Measurements from ENCODE around the gene HECTD4. TPM values are rescaled to one million over a fixed set of nuclear protein-coding genes. Genes with fewer than 3 reads are reported as not detected.

Gene HECTD4
- total RNA-seq, 1 experiment from 2014 or later = 65.7 TPM

DNA sequence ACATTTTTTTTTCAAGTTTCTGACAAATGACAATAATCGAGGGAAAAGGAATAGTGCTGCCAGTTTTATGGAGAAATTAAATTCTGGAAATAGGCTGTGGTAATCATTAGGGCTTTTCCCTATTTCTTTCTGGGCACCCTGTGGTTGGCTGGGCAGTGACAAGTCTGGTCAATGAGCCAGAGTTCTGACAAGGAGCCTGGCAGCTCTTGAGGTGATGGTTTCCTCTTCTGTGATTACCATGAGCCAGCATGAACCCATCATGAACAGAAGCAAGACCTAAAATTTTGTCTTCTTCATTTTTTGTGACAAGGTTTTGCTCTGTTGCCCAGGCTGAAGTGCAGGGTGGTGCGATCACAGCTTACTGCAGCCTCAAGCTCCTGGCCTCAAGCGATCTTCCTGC, 141.1 kb downstream of the HECTD4 start:
- Mint-ChIP-seq H3K9me3 (ENCODE audit: low read depth, unreplicated experiment) (no peaks in the 10 kb centered on the region), H3K4me3 (ENCODE audit: low read depth, unreplicated experiment) (no peak overlapping the region), H3K4me1 (ENCODE audit: low read depth, unreplicated experiment) (no peaks in the 10 kb centered on the region), H3K27me3 (ENCODE audit: unreplicated experiment) (no peaks in the 10 kb centered on the region), H3K36me3 (ENCODE audit: insufficient read depth, unreplicated experiment) (peaks cover 14% of the 10 kb centered on the region), H3K27ac (ENCODE audit: unreplicated experiment) (no peak overlapping the region)
- TF ChIP-seq CTCF (IDR thresholded peaks at IDR 0.05; ENCODE audit: unreplicated experiment) = no peak
- intact Hi-C loops (cut with micrococcal nuclease; ENCODE audit: unreplicated experiment) = no loop called here
- CTCF ChIA-PET = interaction anchor here (1.0 kb wide), 1 partner anchor 146 kb away, joined by 3 read pairs; no protein-coding TSS in a partner anchor
- DNase-seq = no peak
- BruUV-seq (replicated peaks) = no TSS peak

- no peak for TF ChIP-seq CTCF (IDR thresholded peaks at IDR 0.05; ENCODE audit: unreplicated experiment)
- BruUV-seq (replicated peaks) = no TSS peak
- no peaks in the 10 kb centered on the region for H3K27me3 Mint-ChIP-seq (ENCODE audit: unreplicated experiment)
- no peak for DNase-seq
- H3K4me3 Mint-ChIP-seq (ENCODE audit: low read depth, unreplicated experiment) = no peak overlapping the region
- H3K36me3 Mint-ChIP-seq (ENCODE audit: insufficient read depth, unreplicated experiment) = peaks cover 16% of the 10 kb centered on the region
- H3K9me3 Mint-ChIP-seq (ENCODE audit: low read depth, unreplicated experiment) = no peaks in the 10 kb centered on the region
- H3K4me1 Mint-ChIP-seq (ENCODE audit: low read depth, unreplicated experiment) = no peaks in the 10 kb centered on the region
- H3K27ac Mint-ChIP-seq (ENCODE audit: unreplicated experiment) = no peak overlapping the region
- intact Hi-C loops (cut with micrococcal nuclease; ENCODE audit: unreplicated experiment) = no loop called here
- CTCF ChIA-PET = no interaction called here
These were observed 142.3 kb downstream of the HECTD4 start for GRCh38 chr12:112239881-112240280.

GRCh38 chr12:112239020-112239419, 143.2 kb downstream of the HECTD4 start:
- no peak for TF ChIP-seq CTCF (IDR thresholded peaks at IDR 0.05; ENCODE audit: unreplicated experiment)
- DNase-seq = no peak
- Mint-ChIP-seq H3K9me3 (ENCODE audit: low read depth, unreplicated experiment) (no peaks in the 10 kb centered on the region), H3K4me3 (ENCODE audit: low read depth, unreplicated experiment) (no peak overlapping the region), H3K36me3 (ENCODE audit: insufficient read depth, unreplicated experiment) (peaks cover 16% of the 10 kb centered on the region), H3K27ac (ENCODE audit: unreplicated experiment) (no peak overlapping the region), H3K27me3 (ENCODE audit: unreplicated experiment) (no peaks in the 10 kb centered on the region), H3K4me1 (ENCODE audit: low read depth, unreplicated experiment) (no peaks in the 10 kb centered on the region)
- intact Hi-C loops (cut with micrococcal nuclease; ENCODE audit: unreplicated experiment) = no loop called here
- BruUV-seq (replicated peaks) = no TSS peak
- CTCF ChIA-PET = interaction anchor here (0.5 kb wide), 1 partner anchor 122 kb away, joined by 4 read pairs; no protein-coding TSS in a partner anchor

- DNase-seq = no peak
- H3K4me1 Mint-ChIP-seq (ENCODE audit: low read depth, unreplicated experiment) = no peaks in the 10 kb centered on the region
- H3K27ac Mint-ChIP-seq (ENCODE audit: unreplicated experiment) = no peak overlapping the region
- no peak for TF ChIP-seq CTCF (IDR thresholded peaks at IDR 0.05; ENCODE audit: unreplicated experiment)
- no peaks in the 10 kb centered on the region for H3K27me3 Mint-ChIP-seq (ENCODE audit: unreplicated experiment)
- H3K4me3 Mint-ChIP-seq (ENCODE audit: low read depth, unreplicated experiment) = no peak overlapping the region
- peaks cover 16% of the 10 kb centered on the region for H3K36me3 Mint-ChIP-seq (ENCODE audit: insufficient read depth, unreplicated experiment)
- no peaks in the 10 kb centered on the region for H3K9me3 Mint-ChIP-seq (ENCODE audit: low read depth, unreplicated experiment)
- CTCF ChIA-PET = interaction anchor here (0.5 kb wide), 1 partner anchor 123 kb away, joined by 4 read pairs; no protein-coding TSS in a partner anchor
- BruUV-seq (replicated peaks) = no TSS peak
- intact Hi-C loops (cut with micrococcal nuclease; ENCODE audit: unreplicated experiment) = no loop called here
These were observed 143.8 kb downstream of the HECTD4 start for GRCh38 chr12:112238441-112238840.

Measured in Calu3 (cell line).